Measurements from ENCODE around the gene MCM5.

DNA sequence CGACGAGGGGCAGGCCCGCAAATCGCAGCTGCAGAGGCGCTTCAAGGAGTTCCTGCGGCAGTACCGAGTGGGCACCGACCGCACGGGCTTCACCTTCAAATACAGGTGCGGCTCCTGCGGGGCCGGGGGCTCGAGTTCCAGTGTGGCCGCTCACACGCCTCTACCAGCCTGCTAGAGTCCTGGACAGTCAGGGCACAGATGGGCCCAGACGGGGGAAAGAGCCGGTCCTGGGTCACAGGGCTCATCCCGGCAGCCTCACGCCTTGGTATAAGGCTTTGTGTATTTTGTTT, 506 bp downstream of the MCM5 start:
- TF ChIP-seq, protein P1, sequence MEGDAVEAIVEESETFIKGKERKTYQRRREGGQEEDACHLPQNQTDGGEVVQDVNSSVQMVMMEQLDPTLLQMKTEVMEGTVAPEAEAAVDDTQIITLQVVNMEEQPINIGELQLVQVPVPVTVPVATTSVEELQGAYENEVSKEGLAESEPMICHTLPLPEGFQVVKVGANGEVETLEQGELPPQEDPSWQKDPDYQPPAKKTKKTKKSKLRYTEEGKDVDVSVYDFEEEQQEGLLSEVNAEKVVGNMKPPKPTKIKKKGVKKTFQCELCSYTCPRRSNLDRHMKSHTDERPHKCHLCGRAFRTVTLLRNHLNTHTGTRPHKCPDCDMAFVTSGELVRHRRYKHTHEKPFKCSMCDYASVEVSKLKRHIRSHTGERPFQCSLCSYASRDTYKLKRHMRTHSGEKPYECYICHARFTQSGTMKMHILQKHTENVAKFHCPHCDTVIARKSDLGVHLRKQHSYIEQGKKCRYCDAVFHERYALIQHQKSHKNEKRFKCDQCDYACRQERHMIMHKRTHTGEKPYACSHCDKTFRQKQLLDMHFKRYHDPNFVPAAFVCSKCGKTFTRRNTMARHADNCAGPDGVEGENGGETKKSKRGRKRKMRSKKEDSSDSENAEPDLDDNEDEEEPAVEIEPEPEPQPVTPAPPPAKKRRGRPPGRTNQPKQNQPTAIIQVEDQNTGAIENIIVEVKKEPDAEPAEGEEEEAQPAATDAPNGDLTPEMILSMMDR (IDR thresholded peaks at IDR 0.05), result no peak
- TF ChIP-seq POLR2AphosphoS5 (IDR thresholded peaks at IDR 0.05), result no peak
